Measurements from ENCODE around the gene HID1.

DNA sequence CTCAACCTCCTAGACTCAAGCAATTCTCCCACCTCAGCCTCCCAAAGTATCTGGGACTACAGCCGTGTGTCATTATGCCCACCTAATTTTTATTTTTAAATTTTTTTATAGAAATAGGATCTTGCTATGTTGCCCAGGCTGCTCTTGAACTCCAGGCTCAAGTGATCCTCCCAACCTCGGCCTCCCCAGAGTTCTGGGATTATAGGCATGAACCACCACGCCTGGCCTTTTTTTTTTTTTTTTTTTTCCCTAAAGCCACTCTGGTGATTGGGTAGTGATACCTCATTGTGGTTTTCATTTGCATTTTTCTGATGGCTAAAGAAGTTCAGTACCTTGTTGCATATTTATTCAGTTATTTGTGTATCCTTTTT, 13.6 kb upstream of the HID1 start:
- TF ChIP-seq, protein P1, sequence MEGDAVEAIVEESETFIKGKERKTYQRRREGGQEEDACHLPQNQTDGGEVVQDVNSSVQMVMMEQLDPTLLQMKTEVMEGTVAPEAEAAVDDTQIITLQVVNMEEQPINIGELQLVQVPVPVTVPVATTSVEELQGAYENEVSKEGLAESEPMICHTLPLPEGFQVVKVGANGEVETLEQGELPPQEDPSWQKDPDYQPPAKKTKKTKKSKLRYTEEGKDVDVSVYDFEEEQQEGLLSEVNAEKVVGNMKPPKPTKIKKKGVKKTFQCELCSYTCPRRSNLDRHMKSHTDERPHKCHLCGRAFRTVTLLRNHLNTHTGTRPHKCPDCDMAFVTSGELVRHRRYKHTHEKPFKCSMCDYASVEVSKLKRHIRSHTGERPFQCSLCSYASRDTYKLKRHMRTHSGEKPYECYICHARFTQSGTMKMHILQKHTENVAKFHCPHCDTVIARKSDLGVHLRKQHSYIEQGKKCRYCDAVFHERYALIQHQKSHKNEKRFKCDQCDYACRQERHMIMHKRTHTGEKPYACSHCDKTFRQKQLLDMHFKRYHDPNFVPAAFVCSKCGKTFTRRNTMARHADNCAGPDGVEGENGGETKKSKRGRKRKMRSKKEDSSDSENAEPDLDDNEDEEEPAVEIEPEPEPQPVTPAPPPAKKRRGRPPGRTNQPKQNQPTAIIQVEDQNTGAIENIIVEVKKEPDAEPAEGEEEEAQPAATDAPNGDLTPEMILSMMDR (IDR thresholded peaks at IDR 0.05), result no peak
- no peak for TF ChIP-seq EZH2phosphoT487 (IDR thresholded peaks at IDR 0.05)
- no peak for TF ChIP-seq EZH2 (IDR thresholded peaks at IDR 0.05)
